ENCODE measurements around the gene FTSJ3. TPM values are rescaled to one million over a fixed set of nuclear protein-coding genes. Genes with fewer than 3 reads are reported as not detected.
"Not testable (repeated sequence)": the region's sequence is repeated elsewhere in the genome, so short reads cannot be mapped to it uniquely, and the experiment has no call there.

The FTSJ3 gene
- total RNA-seq, 1 experiment from 2014 or later = 80.3 TPM

- H3K27ac Mint-ChIP-seq = no peak overlapping the region; a peak in 1 of 7 replicates
- Histone ChIP-seq H4K8ac (replicated peaks; ENCODE audit: insufficient read length, low read depth, low read length) (no peak overlapping the region), H3T11ph (ENCODE audit: low read length) (no peak overlapping the region), H3K56ac (ENCODE audit: insufficient read length, low read depth, low read length) (no peak overlapping the region), H3K23me2 (ENCODE audit: insufficient read length, low read depth, low read length, poor library complexity, severe bottlenecking) (no peaks in the 10 kb centered on the region), H3K4ac (ENCODE audit: low read depth, low read length) (no peak overlapping the region), H3K27me3 (ENCODE audit: insufficient read depth, low read length) (no peaks in the 10 kb centered on the region), H3K23ac (ENCODE audit: insufficient read length, low read depth, low read length) (no peak overlapping the region), H2BK15ac (ENCODE audit: low read depth, low read length) (no peak overlapping the region), H2BK120ac (ENCODE audit: low read depth, low read length, poor library complexity, severe bottlenecking) (no peak overlapping the region), H2AK5ac (ENCODE audit: insufficient read length, low read length) (no peak overlapping the region), H2BK20ac (ENCODE audit: low read depth, low read length, poor library complexity, severe bottlenecking) (no peak overlapping the region), H3K4me1 (ENCODE audit: insufficient read depth, low read length) (no peaks in the 10 kb centered on the region), H3K79me2 (ENCODE audit: insufficient read depth, low read length) (no peaks in the 10 kb centered on the region), H2AFZ (ENCODE audit: low read length) (no peak overlapping the region), H3K9ac (ENCODE audit: extremely low read depth, insufficient read length, low read length) (no peak overlapping the region), H3K14ac (ENCODE audit: insufficient read depth, low read length) (no peak overlapping the region), H4K5ac (ENCODE audit: insufficient read length, low read depth, low read length) (no peak overlapping the region), H2BK12ac (ENCODE audit: insufficient read length, low read depth, low read length) (no peak overlapping the region), H3K9me3 (ENCODE audit: control insufficient read depth, low read depth, low read length) (no peaks in the 10 kb centered on the region), H3K18ac (ENCODE audit: insufficient read length, low read depth, low read length) (no peak overlapping the region), H4K91ac (ENCODE audit: insufficient read length, low read depth, low read length) (no peak overlapping the region), H3K27ac (ENCODE audit: insufficient read length, low read depth, low read length) (no peak overlapping the region), H4K20me1 (ENCODE audit: control insufficient read depth, insufficient read depth, insufficient read length) (no peaks in the 10 kb centered on the region), H3K4me2 (ENCODE audit: insufficient read depth, insufficient read length, low read length) (no peak overlapping the region), H2BK5ac (ENCODE audit: insufficient read length, low read length) (no peak overlapping the region), H3K79me1 (ENCODE audit: insufficient read depth, low read depth, low read length, poor library complexity, severe bottlenecking) (no peaks in the 10 kb centered on the region)
- no CpG with 5 or more reads among the region's 3 CpGs for WGBS (ENCODE audit: extremely low coverage, insufficient read length, low lambda C conversion rate)
- no peak for DNase-seq
- H3K36me3 Mint-ChIP-seq (ENCODE audit: insufficient read depth in 1 of 3, low read depth in 3 of 3) = no peaks in the 10 kb centered on the region
- H3K9me3 Mint-ChIP-seq = no peaks in the 10 kb centered on the region
- TF ChIP-seq, protein P1, sequence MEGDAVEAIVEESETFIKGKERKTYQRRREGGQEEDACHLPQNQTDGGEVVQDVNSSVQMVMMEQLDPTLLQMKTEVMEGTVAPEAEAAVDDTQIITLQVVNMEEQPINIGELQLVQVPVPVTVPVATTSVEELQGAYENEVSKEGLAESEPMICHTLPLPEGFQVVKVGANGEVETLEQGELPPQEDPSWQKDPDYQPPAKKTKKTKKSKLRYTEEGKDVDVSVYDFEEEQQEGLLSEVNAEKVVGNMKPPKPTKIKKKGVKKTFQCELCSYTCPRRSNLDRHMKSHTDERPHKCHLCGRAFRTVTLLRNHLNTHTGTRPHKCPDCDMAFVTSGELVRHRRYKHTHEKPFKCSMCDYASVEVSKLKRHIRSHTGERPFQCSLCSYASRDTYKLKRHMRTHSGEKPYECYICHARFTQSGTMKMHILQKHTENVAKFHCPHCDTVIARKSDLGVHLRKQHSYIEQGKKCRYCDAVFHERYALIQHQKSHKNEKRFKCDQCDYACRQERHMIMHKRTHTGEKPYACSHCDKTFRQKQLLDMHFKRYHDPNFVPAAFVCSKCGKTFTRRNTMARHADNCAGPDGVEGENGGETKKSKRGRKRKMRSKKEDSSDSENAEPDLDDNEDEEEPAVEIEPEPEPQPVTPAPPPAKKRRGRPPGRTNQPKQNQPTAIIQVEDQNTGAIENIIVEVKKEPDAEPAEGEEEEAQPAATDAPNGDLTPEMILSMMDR (conservative IDR thresholded peaks at IDR 0.05) = no peak
- H3K27me3 Mint-ChIP-seq (ENCODE audit: low read depth) = peaks cover 23% of the 10 kb centered on the region
- H3K4me1 Mint-ChIP-seq = no peaks in the 10 kb centered on the region
- H3K4me3 Mint-ChIP-seq = no peak overlapping the region; a peak in 1 of 5 replicates
Measured at GRCh38 chr17:63859257-63859656, 31.8 kb upstream of the FTSJ3 start.

- not testable (repeated sequence) for H3K79me2 ChIP-seq (ENCODE audit: insufficient read depth, low read length); H3K14ac ChIP-seq (ENCODE audit: insufficient read depth, low read length); H3K27me3 ChIP-seq (ENCODE audit: insufficient read depth, low read length); H3K4me2 ChIP-seq (ENCODE audit: insufficient read depth, insufficient read length, low read length); H3K23ac ChIP-seq (ENCODE audit: insufficient read length, low read depth, low read length); H3K56ac ChIP-seq (ENCODE audit: insufficient read length, low read depth, low read length); H3K27ac ChIP-seq (ENCODE audit: insufficient read length, low read depth, low read length); H4K5ac ChIP-seq (ENCODE audit: insufficient read length, low read depth, low read length); H2BK15ac ChIP-seq (ENCODE audit: low read depth, low read length); H4K91ac ChIP-seq (ENCODE audit: insufficient read length, low read depth, low read length); H3K9me3 Mint-ChIP-seq; H3K23me2 ChIP-seq (ENCODE audit: insufficient read length, low read depth, low read length, poor library complexity, severe bottlenecking); H3K9ac ChIP-seq (ENCODE audit: extremely low read depth, insufficient read length, low read length); H3K4ac ChIP-seq (ENCODE audit: low read depth, low read length); H3T11ph ChIP-seq (ENCODE audit: low read length); H3K18ac ChIP-seq (ENCODE audit: insufficient read length, low read depth, low read length); H2BK12ac ChIP-seq (ENCODE audit: insufficient read length, low read depth, low read length); H3K9me3 ChIP-seq (ENCODE audit: control insufficient read depth, low read depth, low read length); H3K4me1 Mint-ChIP-seq; H2AK5ac ChIP-seq (ENCODE audit: insufficient read length, low read length); H3K36me3 Mint-ChIP-seq (ENCODE audit: insufficient read depth in 1 of 3, low read depth in 3 of 3); H2BK20ac ChIP-seq (ENCODE audit: low read depth, low read length, poor library complexity, severe bottlenecking); H4K20me1 ChIP-seq (ENCODE audit: control insufficient read depth, insufficient read depth, insufficient read length); H3K4me1 ChIP-seq (ENCODE audit: insufficient read depth, low read length); H3K79me1 ChIP-seq (ENCODE audit: insufficient read depth, low read depth, low read length, poor library complexity, severe bottlenecking); H2BK5ac ChIP-seq (ENCODE audit: insufficient read length, low read length); H2BK120ac ChIP-seq (ENCODE audit: low read depth, low read length, poor library complexity, severe bottlenecking); DNase-seq; H2AFZ ChIP-seq (ENCODE audit: low read length); H3K27ac Mint-ChIP-seq; H3K4me3 Mint-ChIP-seq; H4K8ac ChIP-seq (replicated peaks; ENCODE audit: insufficient read length, low read depth, low read length)
- no CpG with 5 or more reads among the region's 8 CpGs for WGBS (ENCODE audit: extremely low coverage, insufficient read length, low lambda C conversion rate)
- H3K27me3 Mint-ChIP-seq (ENCODE audit: low read depth) = peaks cover 34% of the 10 kb centered on the region
Measured at GRCh38 chr17:63856425-63856824, 29.0 kb upstream of the FTSJ3 start.
